D341Med (cell line): ENCODE results near the gene TREML2.

Experiments used
- DNase-seq: peaks from one replicate; pipeline ENCODE4 v3.0.0; 2012; ENCODE audit warnings: low spot score

The TREML2 gene

GRCh38 chr6:41176189-41176588 lies 24.8 kb downstream of the TREML2 start:
- DNase-seq, result no peak

GRCh38 chr6:41175084-41175483 lies 25.9 kb downstream of the TREML2 start:
- DNase-seq, result no peak

GRCh38 chr6:41174610-41175009 lies 26.3 kb downstream of the TREML2 start:
- DNase-seq, result no peak

- DNase-seq, result no peak
Measured at GRCh38 chr6:41171908-41172307, 29.0 kb downstream of the TREML2 start.

GRCh38 chr6:41170547-41171160 lies 30.3 kb downstream of the TREML2 start:
- DNase-seq, result no peak

GRCh38 chr6:41167173-41167963 lies 33.6 kb downstream of the TREML2 start:
- DNase-seq, result peak; percentile 11

GRCh38 chr6:41164551-41165120 lies 36.3 kb downstream of the TREML2 start:
- DNase-seq, result no peak

GRCh38 chr6:41163419-41163717 lies 37.6 kb downstream of the TREML2 start:
- DNase-seq, result no peak

GRCh38 chr6:41162687-41163418 lies 38.1 kb downstream of the TREML2 start, which contains the start of gene TREM2:
TSS of gene TREM2 (minus strand) at chr6:41163116. CDS start at chr6:41163082, 34 bp downstream.
- DNase-seq, result peak; percentile 18

GRCh38 chr6:41161851-41162552 lies 38.9 kb downstream of the TREML2 start:
- peak; percentile 13 for DNase-seq

GRCh38 chr6:41161380-41161779 lies 39.6 kb downstream of the TREML2 start:
- peak; percentile 16 for DNase-seq

GRCh38 chr6:41160933-41161332 lies 40.0 kb downstream of the TREML2 start:
- DNase-seq, result peak; percentile 10

GRCh38 chr6:41159415-41160082 lies 41.4 kb downstream of the TREML2 start:
- peak; percentile 10 for DNase-seq

- no peak for DNase-seq
Measured at GRCh38 chr6:41157323-41157722, 43.6 kb downstream of the TREML2 start.

GRCh38 chr6:41156771-41157170 lies 44.2 kb downstream of the TREML2 start:
- DNase-seq, result peak; percentile 17

- no peak for DNase-seq
Measured at GRCh38 chr6:41156001-41156400, 44.9 kb downstream of the TREML2 start.

- no peak for DNase-seq
Measured at GRCh38 chr6:41155132-41155805, 45.7 kb downstream of the TREML2 start.

- peak; percentile 14 for DNase-seq
Measured at GRCh38 chr6:41153992-41154625, 46.8 kb downstream of the TREML2 start, which contains the start of gene TREML1. TSS of gene TREML1 (minus strand) at chr6:41154347. CDS start at chr6:41154288, 59 bp downstream.

- no peak for DNase-seq
Measured at GRCh38 chr6:41153451-41153850, 47.5 kb downstream of the TREML2 start.

GRCh38 chr6:41150671-41151070 lies 50.3 kb downstream of the TREML2 start:
- no peak for DNase-seq
